SK-N-SH (cell line): ENCODE data around the gene WHRN. TPM values are rescaled to one million over a fixed set of nuclear protein-coding genes. Genes with fewer than 3 reads are reported as not detected.

ENCODE experiments used
- CTCF ChIA-PET: fragments of 300-600, 350-600 bp; formaldehyde crosslinking; extraction: SDS; loops from one replicate; lab custom pipeline; 2021; lab: Yijun Ruan, JAX
- POLR2A ChIA-PET: fragments of 350-600 bp; sonication (Branson Sonifier 250); formaldehyde crosslinking; extraction: SDS; loops from one replicate; lab custom pipeline; 2020; ENCODE audit warnings: antibody characterized with exemption, inconsistent platforms; lab: Yijun Ruan, JAX
- DNase-seq: peaks from one replicate; pipeline ENCODE4 v3.0.0; 2012
- H2AFZ ChIP-seq: fragments of 200-600 bp; sonication (generic); 2 replicates; pipeline ENCODE4 v1.8.1; 2016; ENCODE audit warnings: antibody characterized with exemption, mild to moderate bottlenecking, low read depth
- H3F3A ChIP-seq: fragments of 200-600 bp; sonication (generic); replicated peaks from 2 replicates; pipeline ENCODE3; 2016; ENCODE audit warnings: antibody characterized with exemption, mild to moderate bottlenecking; ENCODE audit not compliant: insufficient read depth
- H3K27ac ChIP-seq, 2 experiments: fragments of 200-500 bp in 1 of 2; fragments of 200-600 bp in 1 of 2; sonication (Bioruptor generic) in 1 of 2; sonication (generic), shearing (Covaris generic) in 1 of 2; 2 replicates each; pipeline versions ENCODE4 v1.5.1 to v1.6.1; 2014 to 2016; ENCODE audit warnings: low read depth in 2 of 2, inconsistent platforms in 1 of 2, low read length in 1 of 2, mild to moderate bottlenecking in 1 of 2, mixed read lengths in 1 of 2
- H3K27me3 ChIP-seq: fragments of 200-600 bp; sonication (generic), shearing (Covaris generic); 2 replicates; pipeline ENCODE4 v1.6.1; 2016; ENCODE audit warnings: mixed run types; ENCODE audit not compliant: insufficient read depth
- H3K36me3 ChIP-seq, 2 experiments: fragments of 200-500 bp in 1 of 2; fragments of 200-600 bp in 1 of 2; sonication (Bioruptor generic) in 1 of 2; sonication (generic) in 1 of 2; replicated peaks in 1 of 2; 2 replicates each; pipeline versions ENCODE3 to v1.5.1; 2014 to 2016; ENCODE audit warnings: low read length in 1 of 2, mild to moderate bottlenecking in 1 of 2; ENCODE audit not compliant: insufficient read depth in 2 of 2, control insufficient read depth in 1 of 2
- H3K4me1 ChIP-seq, 2 experiments: fragments of 200-500 bp in 1 of 2; fragments of 200-600 bp in 1 of 2; sonication (Bioruptor generic) in 1 of 2; sonication (generic), shearing (Covaris generic) in 1 of 2; 2 replicates each; pipeline versions ENCODE4 v1.5.1 to v1.6.1; 2014 to 2016; ENCODE audit warnings: low read depth in 1 of 2, low read length in 1 of 2, mixed run types in 1 of 2; ENCODE audit not compliant: insufficient read depth in 2 of 2, control insufficient read depth in 1 of 2
- H3K4me2 ChIP-seq: fragments of 200-600 bp; sonication (generic), shearing (Covaris generic); 2 replicates; pipeline ENCODE4 v1.6.1; 2017; ENCODE audit warnings: mixed run types
- H3K4me3 ChIP-seq, 2 experiments: fragments of 200-500 bp in 1 of 2; fragments of 200-600 bp in 1 of 2; sonication (Bioruptor generic) in 1 of 2; sonication (generic), shearing (Covaris generic) in 1 of 2; 2 replicates each; pipeline versions ENCODE4 v1.5.1 to v1.8.1; 2014 to 2016; ENCODE audit warnings: low read depth in 2 of 2, inconsistent platforms in 1 of 2, low read length in 1 of 2, mild to moderate bottlenecking in 1 of 2, mixed read lengths in 1 of 2, moderate library complexity in 1 of 2
- H3K79me2 ChIP-seq: fragments of 200-600 bp; sonication (generic); 2 replicates; pipeline ENCODE4 v1.8.1; 2017; ENCODE audit warnings: mild to moderate bottlenecking; ENCODE audit not compliant: insufficient read depth
- H3K9ac ChIP-seq: fragments of 200-600 bp; sonication (generic); 2 replicates; pipeline ENCODE4 v1.6.1; 2017; ENCODE audit warnings: mixed run types
- H3K9me2 ChIP-seq: fragments of 200-600 bp; sonication (generic); 2 replicates; pipeline ENCODE4 v1.6.1; 2017; ENCODE audit warnings: mixed run types
- H3K9me3 ChIP-seq: fragments of 200-600 bp; sonication (generic); 2 replicates; pipeline ENCODE4 v1.6.1; 2017; ENCODE audit warnings: mixed run types, mild to moderate bottlenecking, moderate library complexity
- H4K20me1 ChIP-seq: fragments of 200-600 bp; sonication (generic); 2 replicates; pipeline ENCODE4 v1.6.1; 2017; ENCODE audit warnings: mild to moderate bottlenecking, mixed run types; ENCODE audit not compliant: insufficient read depth
- EZH2phosphoT487 ChIP-seq: fragments of 200-600 bp; sonication (generic); IDR thresholded peaks from 2 replicates; pipeline ENCODE4 v1.6.1; 2017; ENCODE audit warnings: low read depth, mixed run types, mild to moderate bottlenecking, antibody characterized with exemption, moderate library complexity, borderline replicate concordance
- FOSL2 ChIP-seq: IDR thresholded peaks from 2 replicates; pipeline ENCODE4 v1.4.0; 2012; ENCODE audit warnings: low read depth, mild to moderate bottlenecking, moderate library complexity, borderline replicate concordance
- FOXM1 ChIP-seq: IDR thresholded peaks from 2 replicates; pipeline ENCODE4 v1.4.0; 2012; ENCODE audit warnings: low read depth, mild to moderate bottlenecking
- GABPA ChIP-seq: IDR thresholded peaks from 2 replicates; pipeline ENCODE4 v1.4.0; 2012; ENCODE audit warnings: low read depth, mild to moderate bottlenecking
- GATA2 ChIP-seq: sonication (generic); formaldehyde crosslinking; IDR thresholded peaks from 2 replicates; pipeline ENCODE4 v1.5.0; 2020; ENCODE audit warnings: mild to moderate bottlenecking, missing genetic modification reagents
- MEF2A ChIP-seq: IDR thresholded peaks from 2 replicates; pipeline ENCODE4 v1.4.0; 2012; ENCODE audit warnings: low read depth, borderline replicate concordance
- MXI1 ChIP-seq: IDR thresholded peaks from 2 replicates; pipeline ENCODE4 v1.6.1; 2012; ENCODE audit warnings: mild to moderate bottlenecking, low read depth, low read length, improper control_type of control experiment
- NFIC ChIP-seq: IDR thresholded peaks from 2 replicates; pipeline ENCODE4 v1.4.0; 2012; ENCODE audit warnings: borderline replicate concordance
- NRF1 ChIP-seq: IDR thresholded peaks from 2 replicates; pipeline ENCODE4 v1.6.1; 2012; ENCODE audit warnings: low read depth, mild to moderate bottlenecking, low read length
- RCOR1 ChIP-seq: fragments of 150-350 bp; IDR thresholded peaks from 2 replicates; pipeline ENCODE4 v1.6.1; 2017; ENCODE audit warnings: antibody characterized with exemption, low read length
- RFX5 ChIP-seq: IDR thresholded peaks from 2 replicates; pipeline ENCODE4 v1.6.1; 2012; ENCODE audit warnings: mild to moderate bottlenecking, improper control_type of control experiment, low read length
- TAF1 ChIP-seq: IDR thresholded peaks from 2 replicates; pipeline ENCODE4 v1.6.1; 2012; ENCODE audit warnings: low read depth, mild to moderate bottlenecking, low read length, moderate library complexity, borderline replicate concordance
- TCF12 ChIP-seq: IDR thresholded peaks from 2 replicates; pipeline ENCODE4 v1.4.0; 2012
- TEAD4 ChIP-seq: IDR thresholded peaks from 2 replicates; pipeline ENCODE4 v1.4.0; 2012; ENCODE audit warnings: mild to moderate bottlenecking, borderline replicate concordance; ENCODE audit not compliant: insufficient read depth
- YY1 ChIP-seq: IDR thresholded peaks from 2 replicates; pipeline ENCODE4 v1.4.0; 2012; ENCODE audit warnings: low read depth, mild to moderate bottlenecking
- WGBS: methylation state at CpG from one replicate; pipeline ENCODE4 v1.1.6; 2017; ENCODE audit warnings: low lambda C conversion rate; 5-methylcytosine and 5-hydroxymethylcytosine counted together
- polyA plus RNA-seq, 3 experiments: library from polyadenylated mRNA; depleted of rRNA; stranded (reverse); fragments of >200 nt; gene quantifications; 2 replicates each; pipeline ENCODE4 v1.2.3, GENCODE V29; 2012
- TF ChIP-seq, protein P1 (sequence below): fragments of 150-350 bp; IDR thresholded peaks from 2 replicates; pipeline ENCODE4 v1.6.1; 2017; ENCODE audit warnings: antibody characterized with exemption, low read length, low read depth, borderline replicate concordance
- TF ChIP-seq, protein P2 (sequence below): IDR thresholded peaks from 2 replicates; pipeline ENCODE4 v1.4.0; 2012; ENCODE audit warnings: low read depth, borderline replicate concordance
- TF ChIP-seq, protein P3 (sequence below): IDR thresholded peaks from 2 replicates; pipeline ENCODE4 v1.6.1; 2012; ENCODE audit warnings: mild to moderate bottlenecking, low read depth, low read length, moderate library complexity
- TF ChIP-seq, protein P4 (sequence below): IDR thresholded peaks from 2 replicates; pipeline ENCODE4 v1.4.0; 2012; ENCODE audit warnings: low read depth

Gene WHRN
- polyA plus RNA-seq, 1 of the 3 experiments (the other 2 are of a cell fraction) = 4.6 TPM

DNA sequence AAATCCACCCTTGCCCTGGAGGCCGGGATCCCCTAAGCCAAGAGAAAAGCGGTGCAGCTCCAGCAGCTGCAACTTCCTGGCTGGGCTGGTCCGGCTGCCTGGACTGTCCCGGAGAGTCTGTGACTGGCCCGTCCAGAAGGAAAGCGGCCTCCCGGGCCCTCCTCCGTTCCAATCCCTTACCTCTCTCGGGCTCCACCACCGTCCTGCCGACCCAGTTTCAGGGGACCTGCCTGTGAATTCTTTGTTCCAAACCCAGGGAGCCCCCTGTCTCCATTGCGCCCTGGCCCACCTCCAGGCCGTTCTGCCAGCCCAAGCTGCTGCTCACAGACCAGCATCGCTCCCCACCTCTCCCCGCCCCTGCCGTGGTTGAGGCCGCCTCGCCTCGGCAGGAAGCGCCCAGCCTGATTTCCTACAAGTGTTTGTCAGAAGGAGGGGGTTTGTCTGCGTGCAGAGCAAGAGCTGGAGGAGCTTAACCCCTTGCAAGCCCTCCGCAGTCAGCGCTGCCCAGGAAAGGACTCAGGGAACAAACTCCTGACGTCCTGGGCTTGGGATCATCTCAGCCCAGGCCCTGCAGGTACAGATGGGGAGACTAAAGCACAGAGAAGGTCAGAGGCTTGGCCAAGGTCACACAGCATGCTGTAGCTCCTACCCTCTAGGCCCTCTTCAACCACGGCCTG is 117.5 kb downstream of the WHRN start, which contains the start of gene AKNA:
TSS of gene AKNA (minus strand) at position 303 of the 677 bp plus-strand sequence. CDS start 6,649 bp downstream, outside the sequence.
- no peaks in the 10 kb centered on the region for H3K27me3 ChIP-seq
- H3K4me1 ChIP-seq = peaks cover 11 to 14% of the 10 kb centered on the region in 2 experiments; a peak in 3 of 4 replicates
- no peak within 1 kb of the TSS for H3K9ac ChIP-seq
- no peaks in the 10 kb centered on the region for H3K9me3 ChIP-seq
- no peak within 1 kb of the TSS for H3K4me2 ChIP-seq
- no peak for DNase-seq
- H3K79me2 ChIP-seq = no peaks in the 10 kb centered on the region
- 84% methylated on average over 20 of the region's 25 CpGs for WGBS
- CTCF ChIA-PET = interaction anchor here (1.1 to 2.7 kb wide), 4 partner anchors 9 to 49 kb away, joined by 3 to 12 read pairs (median 4); no protein-coding TSS in a partner anchor
- no peaks in the 10 kb centered on the region for H3K9me2 ChIP-seq
- no peak within 1 kb of the TSS for H2AFZ ChIP-seq
- H3K27ac ChIP-seq = no peak within 1 kb of the TSS
- no peaks in the 10 kb centered on the region for H4K20me1 ChIP-seq
- no peaks in the 10 kb centered on the region for H3K36me3 ChIP-seq
- POLR2A ChIA-PET = no interaction called here
- peaks cover 3% of the 10 kb centered on the region for H3F3A ChIP-seq
- TF ChIP-seq, protein P1, sequence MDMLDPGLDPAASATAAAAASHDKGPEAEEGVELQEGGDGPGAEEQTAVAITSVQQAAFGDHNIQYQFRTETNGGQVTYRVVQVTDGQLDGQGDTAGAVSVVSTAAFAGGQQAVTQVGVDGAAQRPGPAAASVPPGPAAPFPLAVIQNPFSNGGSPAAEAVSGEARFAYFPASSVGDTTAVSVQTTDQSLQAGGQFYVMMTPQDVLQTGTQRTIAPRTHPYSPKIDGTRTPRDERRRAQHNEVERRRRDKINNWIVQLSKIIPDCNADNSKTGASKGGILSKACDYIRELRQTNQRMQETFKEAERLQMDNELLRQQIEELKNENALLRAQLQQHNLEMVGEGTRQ = no peak
- no peak for TF ChIP-seq FOSL2
- TF ChIP-seq TEAD4 = no peak
- no peak for TF ChIP-seq GATA2 (CRISPR knock-in tag)
- TF ChIP-seq RCOR1 = no peak
- TF ChIP-seq TCF12 = no peak
- TF ChIP-seq NRF1 = no peak
- TF ChIP-seq NFIC = no peak
- TF ChIP-seq EZH2phosphoT487 = no peak
- TF ChIP-seq TAF1 = no peak
- TF ChIP-seq MEF2A = no peak
- H3K4me3 ChIP-seq = no peak within 1 kb of the TSS

DNA sequence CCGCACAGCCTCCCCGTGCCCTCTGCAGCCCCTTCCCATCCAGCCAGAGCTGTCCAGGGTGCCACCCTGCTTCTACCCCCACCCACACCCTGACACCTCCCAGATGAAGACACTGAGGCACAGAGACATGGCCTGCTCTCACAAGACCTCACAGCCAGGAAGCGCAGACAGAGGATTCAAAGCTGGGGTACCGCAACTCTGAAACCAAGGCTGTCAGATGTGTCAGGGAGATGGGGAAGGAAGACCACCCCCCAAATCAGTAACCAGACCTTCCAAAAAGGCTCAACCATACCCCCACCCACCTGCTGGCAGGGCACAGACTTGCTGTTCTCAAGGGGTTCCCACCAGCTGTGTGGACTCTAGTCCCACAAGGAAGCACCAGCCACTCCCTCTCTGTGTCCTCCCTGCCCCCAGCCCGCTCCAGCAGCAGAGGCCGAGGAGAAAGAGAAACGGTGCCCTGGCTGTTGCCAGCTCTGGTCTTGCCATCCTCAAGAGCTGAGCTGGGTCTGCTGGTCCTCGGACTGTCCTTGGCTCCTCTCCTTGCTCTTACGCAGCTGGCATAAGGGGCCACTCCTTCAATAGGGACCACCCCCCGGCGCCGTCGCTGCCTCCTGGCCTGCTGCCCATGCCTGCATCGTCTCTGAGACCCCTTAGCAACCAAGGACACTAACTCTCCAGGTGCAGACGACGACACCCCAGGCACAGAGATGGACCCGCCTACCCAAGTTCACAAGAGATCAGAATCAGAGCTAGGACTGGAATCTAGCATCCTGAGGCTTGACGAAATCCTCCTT is 118.2 kb downstream of the WHRN start:
- Histone ChIP-seq H3K4me2 (no peak overlapping the region), H3K79me2 (no peaks in the 10 kb centered on the region), H3K27ac (no peak overlapping the region), H3K9ac (no peak overlapping the region), H3K4me1 (peaks cover 11 to 14% of the 10 kb centered on the region in 2 experiments; a peak in 3 of 4 replicates), H3K27me3 (no peaks in the 10 kb centered on the region), H3K4me3 (no peak overlapping the region), H3K9me3 (no peaks in the 10 kb centered on the region), H4K20me1 (no peaks in the 10 kb centered on the region), H3K9me2 (no peaks in the 10 kb centered on the region), H3K36me3 (no peaks in the 10 kb centered on the region), H2AFZ (no peak overlapping the region), H3F3A (no peaks in the 10 kb centered on the region)
- 91% methylated on average over 6 of the region's 18 CpGs for WGBS
- TF ChIP-seq NRF1 = no peak
- no peak for TF ChIP-seq GABPA
- TF ChIP-seq TEAD4 = no peak
- TF ChIP-seq FOSL2 = no peak
- no peak for TF ChIP-seq FOXM1
- no peak for TF ChIP-seq YY1
- TF ChIP-seq RFX5 = no peak
- TF ChIP-seq, protein P2, sequence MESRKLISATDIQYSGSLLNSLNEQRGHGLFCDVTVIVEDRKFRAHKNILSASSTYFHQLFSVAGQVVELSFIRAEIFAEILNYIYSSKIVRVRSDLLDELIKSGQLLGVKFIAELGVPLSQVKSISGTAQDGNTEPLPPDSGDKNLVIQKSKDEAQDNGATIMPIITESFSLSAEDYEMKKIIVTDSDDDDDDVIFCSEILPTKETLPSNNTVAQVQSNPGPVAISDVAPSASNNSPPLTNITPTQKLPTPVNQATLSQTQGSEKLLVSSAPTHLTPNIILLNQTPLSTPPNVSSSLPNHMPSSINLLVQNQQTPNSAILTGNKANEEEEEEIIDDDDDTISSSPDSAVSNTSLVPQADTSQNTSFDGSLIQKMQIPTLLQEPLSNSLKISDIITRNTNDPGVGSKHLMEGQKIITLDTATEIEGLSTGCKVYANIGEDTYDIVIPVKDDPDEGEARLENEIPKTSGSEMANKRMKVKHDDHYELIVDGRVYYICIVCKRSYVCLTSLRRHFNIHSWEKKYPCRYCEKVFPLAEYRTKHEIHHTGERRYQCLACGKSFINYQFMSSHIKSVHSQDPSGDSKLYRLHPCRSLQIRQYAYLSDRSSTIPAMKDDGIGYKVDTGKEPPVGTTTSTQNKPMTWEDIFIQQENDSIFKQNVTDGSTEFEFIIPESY = no peak
- TF ChIP-seq, protein P3, sequence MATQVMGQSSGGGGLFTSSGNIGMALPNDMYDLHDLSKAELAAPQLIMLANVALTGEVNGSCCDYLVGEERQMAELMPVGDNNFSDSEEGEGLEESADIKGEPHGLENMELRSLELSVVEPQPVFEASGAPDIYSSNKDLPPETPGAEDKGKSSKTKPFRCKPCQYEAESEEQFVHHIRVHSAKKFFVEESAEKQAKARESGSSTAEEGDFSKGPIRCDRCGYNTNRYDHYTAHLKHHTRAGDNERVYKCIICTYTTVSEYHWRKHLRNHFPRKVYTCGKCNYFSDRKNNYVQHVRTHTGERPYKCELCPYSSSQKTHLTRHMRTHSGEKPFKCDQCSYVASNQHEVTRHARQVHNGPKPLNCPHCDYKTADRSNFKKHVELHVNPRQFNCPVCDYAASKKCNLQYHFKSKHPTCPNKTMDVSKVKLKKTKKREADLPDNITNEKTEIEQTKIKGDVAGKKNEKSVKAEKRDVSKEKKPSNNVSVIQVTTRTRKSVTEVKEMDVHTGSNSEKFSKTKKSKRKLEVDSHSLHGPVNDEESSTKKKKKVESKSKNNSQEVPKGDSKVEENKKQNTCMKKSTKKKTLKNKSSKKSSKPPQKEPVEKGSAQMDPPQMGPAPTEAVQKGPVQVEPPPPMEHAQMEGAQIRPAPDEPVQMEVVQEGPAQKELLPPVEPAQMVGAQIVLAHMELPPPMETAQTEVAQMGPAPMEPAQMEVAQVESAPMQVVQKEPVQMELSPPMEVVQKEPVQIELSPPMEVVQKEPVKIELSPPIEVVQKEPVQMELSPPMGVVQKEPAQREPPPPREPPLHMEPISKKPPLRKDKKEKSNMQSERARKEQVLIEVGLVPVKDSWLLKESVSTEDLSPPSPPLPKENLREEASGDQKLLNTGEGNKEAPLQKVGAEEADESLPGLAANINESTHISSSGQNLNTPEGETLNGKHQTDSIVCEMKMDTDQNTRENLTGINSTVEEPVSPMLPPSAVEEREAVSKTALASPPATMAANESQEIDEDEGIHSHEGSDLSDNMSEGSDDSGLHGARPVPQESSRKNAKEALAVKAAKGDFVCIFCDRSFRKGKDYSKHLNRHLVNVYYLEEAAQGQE = no peak
- TF ChIP-seq RCOR1 = no peak
- no peak for TF ChIP-seq MXI1
- no peak for TF ChIP-seq EZH2phosphoT487
- TF ChIP-seq, protein P4, sequence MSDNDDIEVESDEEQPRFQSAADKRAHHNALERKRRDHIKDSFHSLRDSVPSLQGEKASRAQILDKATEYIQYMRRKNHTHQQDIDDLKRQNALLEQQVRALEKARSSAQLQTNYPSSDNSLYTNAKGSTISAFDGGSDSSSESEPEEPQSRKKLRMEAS = no peak
- DNase-seq = no peak
- ChIA-PET POLR2A (no interaction called here), CTCF (interaction anchor here (1.1 to 1.8 kb wide), 4 partner anchors 10 to 48 kb away, joined by 3 to 6 read pairs (median 4); no protein-coding TSS in a partner anchor)
